GM19351 (cell line): ENCODE data around the gene SPATA22.
"Not testable (repeated sequence)": the region's sequence is repeated elsewhere in the genome, so short reads cannot be mapped to it uniquely, and the experiment has no call there.

Experiments
- ATAC-seq: cut with Tn5 transposase; IDR thresholded peaks from one replicate; pipeline ENCODE4 v1.9.1; 2021; ENCODE audit warnings: mild to moderate bottlenecking, moderate library complexity; ENCODE audit not compliant: unreplicated experiment

SPATA22 gene

DNA sequence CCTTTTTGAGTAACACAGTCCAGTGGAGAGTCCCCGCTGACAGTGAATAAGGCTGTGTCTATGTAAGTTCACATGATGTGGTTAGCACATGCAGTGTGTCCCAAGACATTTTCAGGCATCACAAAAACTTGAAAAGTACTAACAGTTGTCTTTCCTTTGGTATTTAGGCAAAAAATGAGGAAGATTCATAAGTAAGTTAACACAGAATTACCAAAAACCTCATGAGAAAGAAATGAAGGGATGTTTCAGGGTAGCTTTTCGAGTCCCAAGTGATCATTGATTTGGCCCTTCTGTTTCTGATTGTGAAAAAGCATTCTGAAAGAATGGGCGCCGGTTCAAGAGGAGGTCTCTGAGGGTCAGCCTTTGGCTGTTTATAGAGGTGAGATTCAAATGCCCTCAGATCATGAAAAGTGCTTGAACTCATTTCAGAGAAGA lies 3.6 kb upstream of the SPATA22 start:
- ATAC-seq, result no peak

DNA sequence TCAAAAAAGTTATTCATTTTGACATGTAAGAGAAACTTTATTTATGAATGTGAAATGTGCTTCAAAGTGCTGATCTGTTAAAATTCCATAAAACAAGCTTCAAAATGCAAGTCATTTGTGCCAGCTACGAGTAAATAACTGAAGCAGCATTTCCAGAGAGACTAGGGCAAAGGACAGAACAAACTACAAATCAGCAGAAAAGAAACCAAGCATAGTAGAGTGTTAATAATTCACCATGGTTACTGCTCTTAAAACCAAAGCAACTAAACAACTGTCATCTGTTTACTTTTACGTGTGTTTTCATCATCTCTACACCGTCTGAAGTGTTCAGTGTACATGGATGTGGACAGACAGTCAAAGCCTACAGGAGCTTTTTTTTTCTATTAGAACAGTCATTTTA lies 2.6 kb upstream of the SPATA22 start:
- ATAC-seq, result no peak

DNA sequence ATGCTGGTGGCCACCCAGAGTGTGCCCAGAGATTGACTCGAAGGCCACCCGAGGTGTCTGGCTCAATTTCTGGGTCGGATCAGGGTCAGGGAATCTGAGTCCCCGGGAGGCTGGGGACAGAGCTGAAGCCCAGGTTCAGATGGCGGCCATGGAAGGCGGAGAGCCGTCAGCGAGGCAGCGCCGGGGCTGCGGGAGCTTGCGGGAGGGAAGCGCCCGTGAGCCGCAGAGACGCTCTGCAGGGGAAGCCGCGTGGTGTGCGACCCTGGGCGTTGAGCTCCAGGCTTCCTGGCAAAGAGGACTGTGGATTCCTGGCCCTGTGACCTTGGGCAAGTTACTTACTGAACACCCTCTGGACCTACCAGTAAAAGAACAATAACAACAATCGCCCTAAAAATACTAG lies 518 bp upstream of the SPATA22 start:
- no peak for ATAC-seq

DNA sequence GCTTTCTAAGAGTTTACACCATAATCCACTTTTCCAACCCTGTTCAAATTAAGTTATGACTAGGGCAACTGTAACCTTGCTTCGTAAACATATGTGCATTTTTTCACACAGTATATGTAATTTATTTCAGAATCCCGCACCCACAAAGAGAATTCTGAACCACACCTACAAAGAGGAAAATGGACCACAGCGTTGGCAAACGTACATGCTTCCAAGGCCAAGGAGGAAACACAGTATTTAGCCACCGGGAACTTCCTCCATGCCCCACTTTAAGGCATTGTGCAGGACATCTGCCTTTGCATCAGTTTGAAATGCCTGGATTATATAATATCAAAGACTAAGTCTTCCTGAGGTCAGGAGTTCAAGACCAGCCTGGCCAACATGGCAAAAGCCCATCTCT lies 2.1 kb downstream of the SPATA22 start:
- ATAC-seq, result no peak

DNA sequence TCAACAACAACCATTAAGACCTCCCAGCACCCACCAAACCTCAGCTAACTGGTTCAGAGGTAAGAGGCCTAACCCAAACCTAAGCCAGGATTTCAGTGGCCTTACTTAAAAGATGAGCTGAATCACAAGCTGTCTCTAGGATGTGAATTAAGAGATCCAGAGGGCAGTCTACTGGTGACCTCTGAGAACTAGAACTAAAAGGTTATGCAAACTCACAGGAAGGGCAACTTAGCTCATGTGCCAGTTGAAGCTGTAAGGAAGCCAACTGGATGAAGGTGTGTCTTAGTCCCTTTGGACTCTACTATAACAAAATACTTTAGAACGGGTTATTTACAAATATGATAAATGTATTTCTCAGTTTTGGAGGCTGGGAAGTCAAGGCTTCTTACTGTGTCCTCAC lies 5.3 kb downstream of the SPATA22 start:
- not testable (repeated sequence) for ATAC-seq

DNA sequence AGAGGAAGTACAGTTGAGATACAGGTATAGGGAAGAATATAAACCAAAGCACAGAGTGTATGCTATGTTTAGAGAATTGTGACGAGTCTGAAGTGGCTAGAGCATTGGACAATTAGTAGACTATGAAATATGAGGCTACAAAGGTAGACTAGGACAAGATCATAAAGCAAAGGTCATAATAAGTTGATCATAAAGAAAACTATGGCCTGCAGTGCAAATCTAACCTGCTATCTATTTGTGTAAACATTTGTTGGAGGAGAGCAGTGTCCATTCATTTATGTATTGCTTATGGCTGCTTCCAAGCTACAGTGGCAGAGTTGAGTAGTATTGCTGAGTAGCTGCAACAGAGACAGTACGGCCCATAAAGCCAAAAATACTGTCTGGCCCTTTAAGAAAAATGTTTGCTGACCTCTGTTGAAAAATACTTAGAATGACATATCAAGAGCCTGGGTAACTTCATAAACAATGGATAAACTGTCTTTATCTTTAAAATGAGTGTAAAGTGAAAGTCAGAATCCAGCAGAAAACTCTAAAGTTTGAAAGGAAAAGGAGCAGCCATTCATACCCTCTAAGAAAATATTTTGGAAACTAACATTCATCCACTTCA lies 23.5 kb downstream of the SPATA22 start:
- ATAC-seq, result no peak

DNA sequence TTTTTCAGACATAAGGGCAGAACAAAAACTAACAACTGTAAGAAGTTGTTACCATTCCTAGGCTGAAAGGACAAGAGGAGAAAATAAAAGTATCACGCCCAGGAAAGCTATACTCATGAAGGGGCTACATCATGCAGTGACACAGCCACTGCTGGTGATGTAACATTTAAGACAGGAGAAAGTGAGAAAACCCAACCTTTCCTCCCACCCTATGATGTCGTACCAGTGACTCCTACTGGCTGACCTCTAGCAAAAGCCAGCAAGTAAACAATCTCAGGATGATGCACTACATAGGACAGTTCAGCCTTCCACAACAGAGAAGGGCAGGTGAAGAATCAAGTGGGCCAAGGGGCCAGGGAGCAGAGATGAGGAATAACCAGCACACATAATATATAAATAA lies 24.0 kb downstream of the SPATA22 start:
- ATAC-seq, result no peak

DNA sequence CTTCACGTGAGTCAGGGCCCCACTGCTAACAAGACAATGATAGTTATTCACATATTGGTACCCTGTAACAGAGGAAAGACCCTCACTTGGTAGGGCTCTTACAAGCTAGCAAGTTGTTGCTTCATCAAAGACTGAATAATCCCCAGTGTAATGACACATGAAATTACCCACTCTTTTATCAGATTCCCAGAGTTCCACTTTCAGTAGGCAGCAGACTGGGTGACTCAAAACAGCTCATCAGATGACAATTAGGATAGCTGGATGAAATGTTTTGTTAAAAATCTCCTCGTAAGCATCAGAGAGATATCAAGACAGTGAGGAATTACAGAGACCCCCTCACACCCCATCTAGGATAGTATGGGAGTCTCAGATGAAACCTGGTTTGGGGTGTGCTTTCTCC lies 31.2 kb downstream of the SPATA22 start:
- ATAC-seq, result no peak

DNA sequence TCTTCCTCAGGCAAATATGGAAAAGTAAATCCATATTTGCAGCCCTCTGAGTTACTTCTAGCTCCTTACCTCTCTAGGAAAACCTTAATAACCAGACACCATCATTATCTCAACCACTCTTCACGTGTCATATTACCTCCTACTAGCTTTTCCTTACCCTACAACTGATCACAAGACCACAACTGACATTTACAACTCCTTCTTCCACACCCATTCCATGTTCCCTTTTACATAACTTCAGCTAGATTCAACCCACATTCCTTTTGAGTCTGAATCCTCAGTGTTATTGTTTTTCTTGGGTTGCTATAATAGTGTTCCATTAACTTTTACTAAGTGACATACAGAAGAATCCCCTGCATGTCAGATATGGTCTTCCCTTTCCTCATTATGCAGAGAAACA lies 33.3 kb downstream of the SPATA22 start:
- no peak for ATAC-seq

DNA sequence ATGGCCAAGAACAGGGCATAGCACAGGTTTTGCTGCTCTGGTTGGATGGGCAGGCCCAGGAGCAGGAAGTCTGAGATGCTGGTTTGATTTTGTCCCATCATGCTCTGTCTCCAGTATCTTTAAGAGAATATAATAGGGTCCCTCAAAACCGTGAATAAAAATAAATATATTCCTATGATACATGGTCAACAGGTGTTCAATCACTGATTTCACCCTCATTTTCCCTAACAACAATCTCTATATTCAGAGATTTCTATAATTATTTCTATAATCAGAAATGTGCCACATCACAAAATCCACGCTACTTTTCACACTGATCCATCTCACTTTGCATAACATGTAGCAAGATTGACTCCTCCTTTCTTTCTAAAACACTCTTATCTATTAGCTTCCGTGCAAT lies 37.9 kb downstream of the SPATA22 start, which contains the start of gene OR1E2:
OR1E2 (minus strand) TSS at position 101 of the 400 bp plus-strand sequence; CDS start at position 101, 0 bp downstream.
- ATAC-seq, result no peak

DNA sequence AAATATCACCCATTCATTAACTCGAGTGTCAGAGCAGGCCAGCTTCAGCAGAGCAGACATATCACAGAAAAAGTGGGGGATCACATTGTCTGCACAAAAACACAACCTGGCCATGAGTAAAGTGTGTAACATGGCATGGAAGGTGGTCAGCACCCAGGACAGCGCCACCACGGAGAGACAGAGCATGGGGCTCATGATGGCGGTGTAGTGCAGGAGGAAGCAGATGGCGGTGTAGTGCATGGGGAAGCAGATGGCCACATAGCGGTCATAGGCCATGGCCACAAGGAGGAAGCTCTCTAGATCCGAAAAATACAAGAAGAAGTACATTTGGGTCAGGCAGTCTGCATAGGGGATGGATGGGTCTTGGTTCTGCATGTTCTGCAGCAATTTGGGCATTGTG lies 38.4 kb downstream of the SPATA22 start:
- not testable (repeated sequence) for ATAC-seq

DNA sequence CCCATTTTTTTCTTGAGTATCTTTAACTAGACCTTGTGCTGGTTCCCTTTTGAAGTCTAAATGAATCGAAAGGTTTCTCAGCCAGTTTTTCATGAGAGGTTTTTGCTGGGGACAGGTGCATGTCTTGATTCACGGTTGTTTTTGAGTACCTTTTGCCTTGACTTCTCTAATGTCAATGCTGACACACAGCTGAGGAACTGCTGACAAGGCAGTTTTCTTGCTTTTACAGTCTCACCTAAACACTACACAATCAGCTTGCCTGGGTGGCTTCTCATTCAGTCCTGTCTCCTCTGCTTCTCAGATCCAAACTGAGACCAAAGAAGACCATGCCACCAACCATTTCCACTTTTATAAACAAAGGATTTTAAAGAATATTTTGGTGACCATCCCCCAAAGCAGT lies 53.4 kb downstream of the SPATA22 start:
- ATAC-seq, result no peak

DNA sequence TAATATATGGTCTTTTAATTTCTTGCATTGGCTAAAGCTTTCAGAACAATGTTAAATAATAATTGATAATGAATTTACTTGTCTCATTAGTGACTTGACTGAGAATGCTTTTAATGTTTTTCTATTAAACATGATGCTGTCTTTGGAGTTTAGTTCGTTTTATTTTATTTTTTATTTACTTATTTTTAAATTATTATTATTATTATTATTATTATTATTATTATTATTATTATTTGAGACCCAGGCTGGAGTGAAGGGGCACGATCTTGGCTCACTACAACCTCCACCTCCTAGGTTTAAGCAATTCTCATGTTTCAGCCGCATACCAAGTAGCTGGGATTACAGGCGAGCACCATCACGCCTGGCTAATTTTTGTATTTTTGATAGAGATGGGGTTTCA lies 56.0 kb downstream of the SPATA22 start:
- no peak for ATAC-seq

DNA sequence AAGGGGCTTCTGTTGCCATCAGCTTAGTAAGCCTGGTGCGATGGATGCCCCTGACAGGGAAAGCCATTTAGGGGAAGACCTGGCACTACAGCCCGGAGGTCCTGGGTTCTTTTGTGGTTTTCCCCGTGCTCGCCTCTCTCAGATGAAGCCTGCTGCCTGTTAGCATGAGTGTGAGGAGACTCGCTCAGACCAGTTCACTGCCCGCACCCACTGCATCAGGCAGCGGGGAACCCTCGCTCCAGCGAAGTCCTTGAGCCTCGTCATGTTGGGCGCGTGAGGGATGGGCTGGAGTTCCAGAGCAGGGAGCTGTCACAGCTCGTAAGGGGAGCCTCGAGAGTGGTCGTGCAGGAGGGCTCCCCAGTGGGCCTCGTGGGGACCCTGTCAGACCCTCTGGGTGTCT lies 59.4 kb downstream of the SPATA22 start:
- not testable (repeated sequence) for ATAC-seq

DNA sequence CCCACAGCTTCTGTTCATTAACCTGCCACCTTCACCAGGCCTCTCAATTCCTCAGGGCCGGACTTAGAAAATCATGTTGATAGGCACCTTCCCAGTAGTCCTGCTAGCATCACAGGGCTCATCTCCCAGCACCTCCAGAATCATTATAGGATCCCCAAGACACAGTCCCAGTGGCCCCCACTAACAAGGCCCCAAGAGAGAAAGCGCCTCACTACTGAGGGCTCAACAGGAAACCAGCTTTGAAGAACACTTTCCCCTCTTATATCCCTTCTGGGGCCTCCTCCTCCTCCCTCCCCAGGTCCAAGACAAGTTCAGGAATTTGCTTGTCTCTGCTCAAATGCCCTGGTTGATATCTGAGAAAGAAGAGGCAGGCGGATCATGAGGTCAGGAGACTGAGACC lies 60.5 kb downstream of the SPATA22 start, which contains the start of gene OR3A3:
OR3A3 (plus strand) TSS at position 301 of the 400 bp plus-strand sequence.
- ATAC-seq, result no peak

DNA sequence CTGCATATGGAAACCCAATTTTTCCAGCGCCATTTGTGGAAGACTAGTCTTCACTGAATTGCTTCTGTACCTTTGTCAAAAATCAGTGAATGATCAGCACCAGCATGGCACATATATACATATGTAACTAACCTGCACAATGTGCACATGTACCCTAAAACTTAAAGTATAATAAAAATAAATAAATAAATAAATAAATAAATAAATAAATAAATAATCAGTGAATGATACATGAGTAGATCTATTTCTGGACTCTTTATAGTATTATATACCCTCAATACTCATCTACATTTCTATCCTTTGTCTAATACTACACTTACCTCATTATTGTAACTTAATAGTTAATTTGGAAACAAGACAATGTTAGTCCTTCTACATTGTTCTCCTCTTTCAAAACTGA lies 67.8 kb downstream of the SPATA22 start:
- ATAC-seq, result not testable (repeated sequence)

DNA sequence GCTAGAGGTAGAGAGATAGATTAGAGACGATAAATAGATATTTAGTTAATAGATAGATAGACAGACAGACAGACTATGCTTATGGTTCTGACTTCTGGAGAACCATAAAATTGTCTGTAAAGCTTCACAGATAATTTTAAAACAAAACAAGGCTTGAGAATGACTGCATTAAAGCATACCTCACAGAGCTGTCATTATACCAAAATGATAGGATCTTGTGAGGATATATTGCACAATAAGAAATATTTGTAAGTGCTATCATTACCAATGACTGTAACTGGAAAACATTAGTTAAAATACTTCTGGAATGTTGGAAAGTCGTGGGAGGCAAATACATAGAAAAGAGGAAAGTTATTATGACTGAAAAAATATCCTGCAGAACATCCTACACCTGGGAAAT lies 69.8 kb downstream of the SPATA22 start:
- no peak for ATAC-seq

DNA sequence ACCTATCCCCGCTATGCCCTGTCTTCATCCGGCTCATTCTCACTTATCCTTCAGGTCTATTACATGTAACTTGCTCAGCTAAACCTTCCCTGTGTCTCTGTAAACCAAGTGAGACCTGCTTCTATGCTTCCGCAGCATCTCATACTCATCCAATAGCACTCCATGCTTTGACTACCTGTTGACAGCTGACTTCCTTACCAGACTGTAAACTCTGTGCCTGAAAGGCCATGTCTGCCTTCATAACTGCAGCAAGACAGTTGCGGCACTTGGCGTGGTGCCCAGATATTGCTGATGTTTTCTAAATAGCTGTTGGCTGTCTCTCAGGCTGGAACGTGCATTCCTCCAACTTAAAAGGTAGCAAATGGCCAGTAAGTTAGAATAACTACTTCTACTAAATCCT lies 71.6 kb downstream of the SPATA22 start:
- no peak for ATAC-seq

DNA sequence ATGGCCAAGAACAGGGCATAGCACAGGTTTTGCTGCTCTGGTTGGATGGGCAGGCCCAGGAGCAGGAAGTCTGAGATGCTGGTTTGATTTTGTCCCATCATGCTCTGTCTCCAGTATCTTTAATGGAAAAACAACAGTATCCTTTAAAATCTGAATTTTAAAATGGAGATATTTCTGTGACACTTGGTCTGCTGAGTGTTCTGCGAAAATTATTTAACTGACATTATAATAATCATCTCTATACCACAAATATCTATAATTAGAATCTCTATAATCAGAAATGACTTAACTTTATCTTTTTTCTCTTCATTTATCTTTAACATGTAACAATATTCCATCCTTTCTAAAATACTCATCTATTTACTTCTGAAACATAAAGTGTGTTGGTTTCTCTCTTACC lies 73.3 kb downstream of the SPATA22 start, which contains the start of gene OR1E1:
OR1E1 (minus strand) TSS at position 101 of the 400 bp plus-strand sequence; CDS start at position 101, 0 bp downstream.
- ATAC-seq, result no peak

DNA sequence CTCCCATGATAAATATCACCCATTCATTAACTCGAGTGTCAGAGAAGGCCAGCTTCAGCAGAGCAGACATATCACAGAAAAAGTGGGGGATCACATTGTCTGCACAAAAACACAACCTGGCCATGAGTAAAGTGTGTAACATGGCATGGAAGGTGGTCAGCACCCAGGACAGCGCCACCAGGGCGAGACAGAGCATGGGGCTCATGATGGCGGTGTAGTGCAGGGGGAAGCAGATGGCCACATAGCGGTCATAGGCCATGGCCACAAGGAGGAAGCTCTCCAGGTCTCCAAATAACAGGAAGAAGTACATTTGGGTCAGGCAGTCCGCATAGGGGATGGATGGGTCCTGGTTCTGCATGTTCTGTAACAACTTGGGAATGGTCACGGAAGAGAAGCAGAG lies 73.8 kb downstream of the SPATA22 start:
- not testable (repeated sequence) for ATAC-seq
